Activated CD8-positive, alpha-beta T cell treated with anti-CD3 and anti-CD28 coated beads, Interleukin-2, amount 10 ng/mL, durations not matched to agents 7 days and 5 days (primary cell): ENCODE data around the gene TUSC2. TPM values are rescaled to one million over a fixed set of nuclear protein-coding genes. Genes with fewer than 3 reads are reported as not detected.

Experiments
- total RNA-seq, 2 experiments: library from RNA; stranded (reverse); gene quantifications; one replicate each; pipeline ENCODE4 v1.2.3, GENCODE V29; 2021

Gene TUSC2
- total RNA-seq, 2 experiments from 2014 or later: 18.5 to 20.8 TPM

Other genes starting within 250 kb of the TUSC2 start
- gene RBM5, start 239.3 kb downstream of the TUSC2 start, total RNA-seq: 100 to 1,000 TPM; 180 to 185 TPM
- not detected for gene SEMA3F, start 172.9 kb downstream of the TUSC2 start, total RNA-seq
- gene GNAT1, start 136.6 kb downstream of the TUSC2 start, total RNA-seq: not detected
- not detected for gene SLC38A3, start 123.0 kb downstream of the TUSC2 start, total RNA-seq
- gene GNAI2, start 92.0 kb downstream of the TUSC2 start, total RNA-seq: 100 to 1,000 TPM; 515 to 531 TPM
- gene SEMA3B, start 59.1 kb downstream of the TUSC2 start, total RNA-seq: under 1 TPM; 0.52 to 0.84 TPM
- gene LSMEM2, start 49.1 kb downstream of the TUSC2 start, total RNA-seq: not detected
- gene IFRD2, start 35.8 kb downstream of the TUSC2 start, total RNA-seq: 10 to 100 TPM; 81.3 to 85.1 TPM
- gene HYAL3, start 28.8 kb downstream of the TUSC2 start, total RNA-seq: 10 to 100 TPM in 1 of 2 experiments, 1 to 10 TPM in 1; 9.7 to 12.7 TPM
- gene NAA80, start 28.8 kb downstream of the TUSC2 start, total RNA-seq: 10 to 100 TPM; 26.8 to 28.5 TPM
- under 1 TPM in 1 of 2 experiments, not detected in 1; 0.16 TPM for gene HYAL1, start 24.6 kb downstream of the TUSC2 start, total RNA-seq
- 1 to 10 TPM; 6.5 to 6.8 TPM for gene HYAL2, start 5.5 kb downstream of the TUSC2 start, total RNA-seq
- 100 to 1,000 TPM; 172 to 174 TPM for gene RASSF1, start 12.6 kb upstream of the TUSC2 start, total RNA-seq
- gene ZMYND10, start 17.5 kb upstream of the TUSC2 start, total RNA-seq: 1 to 10 TPM; 5.0 to 5.1 TPM
- gene NPRL2, start 22.6 kb upstream of the TUSC2 start, total RNA-seq: 10 to 100 TPM; 59.8 to 60.3 TPM
- gene CYB561D2, start 22.6 kb upstream of the TUSC2 start, total RNA-seq: 10 to 100 TPM; 42.5 to 43.6 TPM
- gene TMEM115, start 31.3 kb upstream of the TUSC2 start, total RNA-seq: 10 to 100 TPM; 18.0 to 18.9 TPM
- under 1 TPM; 0.78 to 0.95 TPM for gene CACNA2D2, start 175.4 kb upstream of the TUSC2 start, total RNA-seq
- gene C3orf18, start 239.5 kb upstream of the TUSC2 start, total RNA-seq: 10 to 100 TPM; 58.5 to 61.6 TPM
- gene HEMK1, start 241.3 kb upstream of the TUSC2 start, total RNA-seq: 10 to 100 TPM; 83.3 to 86.0 TPM